H9 (cell line): ENCODE results near the gene HMCN1. TPM values are rescaled to one million over a fixed set of nuclear protein-coding genes. Genes with fewer than 3 reads are reported as not detected.
A peak's percentile ranks its signal among the peaks of the same experiment; 100 is the strongest.

Source experiments
- DNase-seq: peaks from one replicate; pipeline ENCODE4 v3.0.0-alpha.2; 2017
- H2AFZ ChIP-seq: one replicate; pipeline ENCODE4 v1.6.1; 2013; ENCODE audit warnings: mild to moderate bottlenecking, low read length, control low read depth, moderate library complexity
- H2AK5ac ChIP-seq: 2 replicates; pipeline ENCODE4 v1.6.1; 2013; ENCODE audit warnings: low read length, control low read depth, mixed read lengths; ENCODE audit not compliant: insufficient read length
- H2BK120ac ChIP-seq: one replicate; pipeline ENCODE4 v1.6.1; 2013; ENCODE audit warnings: low read depth, mild to moderate bottlenecking, low read length, control low read depth, inconsistent platforms; ENCODE audit not compliant: poor library complexity, severe bottlenecking
- H2BK12ac ChIP-seq: 2 replicates; pipeline ENCODE4 v1.6.1; 2013; ENCODE audit warnings: low read length, control low read depth, mixed read lengths, low read depth; ENCODE audit not compliant: insufficient read length
- H2BK15ac ChIP-seq: 2 replicates; pipeline ENCODE4 v1.6.1; 2013; ENCODE audit warnings: low read depth, low read length, control low read depth
- H2BK20ac ChIP-seq: one replicate; pipeline ENCODE4 v1.6.1; 2013; ENCODE audit warnings: low read depth, mild to moderate bottlenecking, low read length, control low read depth, inconsistent platforms; ENCODE audit not compliant: poor library complexity, severe bottlenecking
- H2BK5ac ChIP-seq: 2 replicates; pipeline ENCODE4 v1.6.1; 2013; ENCODE audit warnings: low read length, control low read depth, mixed read lengths; ENCODE audit not compliant: insufficient read length
- H3K14ac ChIP-seq: 2 replicates; pipeline ENCODE4 v1.6.1; 2013; ENCODE audit warnings: low read length, control low read depth; ENCODE audit not compliant: insufficient read depth
- H3K18ac ChIP-seq: 2 replicates; pipeline ENCODE4 v1.6.1; 2013; ENCODE audit warnings: low read depth, mild to moderate bottlenecking, mixed read lengths, low read length, control low read depth; ENCODE audit not compliant: insufficient read length
- H3K23ac ChIP-seq: 2 replicates; pipeline ENCODE4 v1.6.1; 2013; ENCODE audit warnings: low read length, control low read depth, mixed read lengths, low read depth; ENCODE audit not compliant: insufficient read length
- H3K23me2 ChIP-seq: 2 replicates; pipeline ENCODE4 v1.6.1; 2013; ENCODE audit warnings: low read depth, mild to moderate bottlenecking, mixed read lengths, low read length, control low read depth; ENCODE audit not compliant: insufficient read length, poor library complexity, severe bottlenecking
- H3K27ac ChIP-seq: 2 replicates; pipeline ENCODE4 v1.5.1; 2013; ENCODE audit warnings: low read length, control low read depth, mixed read lengths, low read depth; ENCODE audit not compliant: insufficient read length
- H3K27me3 ChIP-seq: 2 replicates; pipeline ENCODE4 v1.6.1; 2013; ENCODE audit warnings: low read length, control low read depth, inconsistent platforms; ENCODE audit not compliant: insufficient read depth
- H3K4ac ChIP-seq: 2 replicates; pipeline ENCODE4 v1.6.1; 2013; ENCODE audit warnings: low read depth, mild to moderate bottlenecking, control low read depth, inconsistent platforms, low read length, moderate library complexity
- H3K4me1 ChIP-seq: 2 replicates; pipeline ENCODE4 v1.6.1; 2013; ENCODE audit warnings: low read length, control low read depth, inconsistent platforms; ENCODE audit not compliant: insufficient read depth
- H3K4me2 ChIP-seq: 2 replicates; pipeline ENCODE4 v1.6.1; 2013; ENCODE audit warnings: low read length, control low read depth, mixed read lengths; ENCODE audit not compliant: insufficient read length, insufficient read depth
- H3K56ac ChIP-seq: 2 replicates; pipeline ENCODE4 v1.6.1; 2013; ENCODE audit warnings: low read depth, mild to moderate bottlenecking, mixed read lengths, low read length, control low read depth; ENCODE audit not compliant: insufficient read length
- H3K79me1 ChIP-seq: 2 replicates; pipeline ENCODE4 v1.6.1; 2013; ENCODE audit warnings: low read depth, mild to moderate bottlenecking, moderate library complexity, low read length, control low read depth, inconsistent platforms; ENCODE audit not compliant: insufficient read depth, poor library complexity, severe bottlenecking
- H3K79me2 ChIP-seq: 2 replicates; pipeline ENCODE4 v1.6.1; 2013; ENCODE audit warnings: low read length, control low read depth, inconsistent platforms; ENCODE audit not compliant: insufficient read depth
- H3K9ac ChIP-seq: 2 replicates; pipeline ENCODE4 v1.6.1; 2013; ENCODE audit warnings: low read length, control low read depth, mixed read lengths; ENCODE audit not compliant: insufficient read length; ENCODE audit errors: extremely low read depth
- H3K9me3 ChIP-seq: one replicate; pipeline ENCODE4 v1.6.1; 2013; ENCODE audit warnings: low read depth, low read length, inconsistent platforms; ENCODE audit not compliant: control insufficient read depth
- H3T11ph ChIP-seq: one replicate; pipeline ENCODE4 v1.6.1; 2013; ENCODE audit warnings: mild to moderate bottlenecking, low read length, control low read depth, inconsistent platforms
- H4K20me1 ChIP-seq: one replicate; pipeline ENCODE4 v1.6.1; 2013; ENCODE audit not compliant: control insufficient read depth, insufficient read length, insufficient read depth
- H4K5ac ChIP-seq: 2 replicates; pipeline ENCODE4 v1.6.1; 2013; ENCODE audit warnings: low read depth, mild to moderate bottlenecking, mixed read lengths, low read length, control low read depth; ENCODE audit not compliant: insufficient read length
- H4K8ac ChIP-seq: replicated peaks from 2 replicates; pipeline ENCODE4 v1.6.1; 2013; ENCODE audit warnings: low read length, control low read depth, mixed read lengths, low read depth; ENCODE audit not compliant: insufficient read length
- H4K91ac ChIP-seq: 2 replicates; pipeline ENCODE4 v1.6.1; 2013; ENCODE audit warnings: low read depth, mild to moderate bottlenecking, moderate library complexity, mixed read lengths, low read length, control low read depth; ENCODE audit not compliant: insufficient read length
- H3K27ac Mint-ChIP-seq, 3 experiments: 2 replicates in 2 of 3; 3 replicates in 1 of 3; pipeline ENCODE4 v1.8.0; 2020 to 2021; ENCODE audit warnings: mixed read lengths in 3 of 3, mild to moderate bottlenecking in 1 of 3, moderate library complexity in 1 of 3
- H3K27me3 Mint-ChIP-seq: 2 replicates; pipeline ENCODE4 v1.8.0; 2021; ENCODE audit warnings: low read depth, mild to moderate bottlenecking, moderate library complexity, mixed read lengths
- H3K36me3 Mint-ChIP-seq, 3 experiments: 2 replicates in 2 of 3; 3 replicates in 1 of 3; pipeline ENCODE4 v1.8.0; 2020 to 2021; ENCODE audit warnings: low read depth in 3 of 3, mixed read lengths in 3 of 3; ENCODE audit not compliant: insufficient read depth in 1 of 3
- H3K4me1 Mint-ChIP-seq, 2 experiments: 2 replicates each; pipeline ENCODE4 v1.8.0; 2020; ENCODE audit warnings: mixed read lengths in 2 of 2
- H3K4me3 Mint-ChIP-seq, 2 experiments: 2 replicates in 1 of 2; 3 replicates in 1 of 2; pipeline ENCODE4 v1.8.0; 2020 to 2021; ENCODE audit warnings: mild to moderate bottlenecking in 2 of 2, mixed read lengths in 2 of 2, moderate library complexity in 1 of 2
- H3K9me3 Mint-ChIP-seq, 2 experiments: 2 replicates in 1 of 2; 3 replicates in 1 of 2; pipeline ENCODE4 v1.8.0; 2020; ENCODE audit warnings: mild to moderate bottlenecking in 2 of 2, mixed read lengths in 2 of 2, moderate library complexity in 1 of 2
- WGBS: extraction: QIAGEN DNeasy Blood & Tissue Kit; methylation state at CpG from one replicate; pipeline ENCODE4 v1.1.7; 2013; ENCODE audit warnings: missing lambda C conversion rate, low lambda C conversion rate, mixed read lengths; ENCODE audit not compliant: insufficient read length; ENCODE audit errors: extremely low coverage; 5-methylcytosine and 5-hydroxymethylcytosine counted together
- total RNA-seq: library from RNA; stranded (reverse); gene quantifications from 2 replicates; pipeline ENCODE4 v1.2.1, GENCODE V29; 2021
- TF ChIP-seq, protein P1 (sequence below): fragments of 200-600 bp; sonication (generic); conservative IDR thresholded peaks from 3 replicates; pipeline ENCODE4 v1.8.0; 2021; ENCODE audit warnings: antibody characterized with exemption, mild to moderate bottlenecking

Gene HMCN1
- total RNA-seq, 1 experiment from 2014 or later = 3.3 TPM

DNA sequence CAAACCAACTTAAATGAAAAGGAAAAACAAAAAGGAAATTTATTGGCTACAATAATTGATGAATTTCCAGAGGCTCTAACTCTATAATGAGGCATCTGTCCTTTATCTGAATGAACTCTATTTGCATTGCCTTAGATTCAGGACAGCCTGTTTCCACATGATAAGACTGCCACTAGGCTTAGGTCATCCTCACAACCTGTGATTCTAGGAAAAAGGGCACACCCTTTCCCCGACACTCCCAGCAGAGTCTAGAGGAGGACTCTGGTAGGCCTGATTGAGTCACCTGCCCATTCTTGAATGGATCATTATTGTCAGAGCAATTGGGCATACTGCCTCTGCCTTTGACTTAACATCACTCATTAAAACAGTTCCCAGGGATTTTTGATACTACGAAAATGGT is 378.1 kb downstream of the HMCN1 start:
- no peak overlapping the region for H3K14ac ChIP-seq
- H4K5ac ChIP-seq = no peak overlapping the region
- no peak overlapping the region for H2BK12ac ChIP-seq
- no peak overlapping the region for H3T11ph ChIP-seq
- H2BK20ac ChIP-seq = no peak overlapping the region
- TF ChIP-seq, protein P1, sequence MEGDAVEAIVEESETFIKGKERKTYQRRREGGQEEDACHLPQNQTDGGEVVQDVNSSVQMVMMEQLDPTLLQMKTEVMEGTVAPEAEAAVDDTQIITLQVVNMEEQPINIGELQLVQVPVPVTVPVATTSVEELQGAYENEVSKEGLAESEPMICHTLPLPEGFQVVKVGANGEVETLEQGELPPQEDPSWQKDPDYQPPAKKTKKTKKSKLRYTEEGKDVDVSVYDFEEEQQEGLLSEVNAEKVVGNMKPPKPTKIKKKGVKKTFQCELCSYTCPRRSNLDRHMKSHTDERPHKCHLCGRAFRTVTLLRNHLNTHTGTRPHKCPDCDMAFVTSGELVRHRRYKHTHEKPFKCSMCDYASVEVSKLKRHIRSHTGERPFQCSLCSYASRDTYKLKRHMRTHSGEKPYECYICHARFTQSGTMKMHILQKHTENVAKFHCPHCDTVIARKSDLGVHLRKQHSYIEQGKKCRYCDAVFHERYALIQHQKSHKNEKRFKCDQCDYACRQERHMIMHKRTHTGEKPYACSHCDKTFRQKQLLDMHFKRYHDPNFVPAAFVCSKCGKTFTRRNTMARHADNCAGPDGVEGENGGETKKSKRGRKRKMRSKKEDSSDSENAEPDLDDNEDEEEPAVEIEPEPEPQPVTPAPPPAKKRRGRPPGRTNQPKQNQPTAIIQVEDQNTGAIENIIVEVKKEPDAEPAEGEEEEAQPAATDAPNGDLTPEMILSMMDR = no peak
- no peak overlapping the region for H2AFZ ChIP-seq
- H2BK15ac ChIP-seq = no peak overlapping the region
- Mint-ChIP-seq H3K4me3 (no peak overlapping the region), H3K27ac (0 out of 7 replicates have a peak overlapping the region, but pooled peaks of 1 of the 3 experiments have one; percentile 57), H3K4me1 (no peaks in the 10 kb centered on the region), H3K27me3 (no peaks in the 10 kb centered on the region), H3K36me3 (no peaks in the 10 kb centered on the region; a peak in 1 of 7 replicates), H3K9me3 (no peaks in the 10 kb centered on the region; a peak in 2 of 5 replicates)
- H3K9ac ChIP-seq = no peak overlapping the region
- no peak overlapping the region for H4K8ac ChIP-seq
- H3K18ac ChIP-seq = no peak overlapping the region
- no peak for DNase-seq
- H4K91ac ChIP-seq = no peak overlapping the region
- H3K4ac ChIP-seq = no peak overlapping the region
- no peak overlapping the region for H2BK120ac ChIP-seq
- no peaks in the 10 kb centered on the region for H3K23me2 ChIP-seq
- H3K4me1 ChIP-seq = no peaks in the 10 kb centered on the region
- H3K4me2 ChIP-seq = no peak overlapping the region
- no peak overlapping the region for H3K23ac ChIP-seq
- H3K79me2 ChIP-seq = no peaks in the 10 kb centered on the region
- H4K20me1 ChIP-seq = no peaks in the 10 kb centered on the region
- no peak overlapping the region for H3K27ac ChIP-seq
- H2AK5ac ChIP-seq = no peak overlapping the region
- no CpG with 5 or more reads among the region's 2 CpGs for WGBS
- H3K79me1 ChIP-seq = no peaks in the 10 kb centered on the region
- H2BK5ac ChIP-seq = no peak overlapping the region
- no peak overlapping the region for H3K56ac ChIP-seq
- H3K27me3 ChIP-seq = no peaks in the 10 kb centered on the region
- H3K9me3 ChIP-seq = no peaks in the 10 kb centered on the region
